HCT116 (cell line): ENCODE measurements around the gene TEAD2. TPM values are rescaled to one million over a fixed set of nuclear protein-coding genes. Genes with fewer than 3 reads are reported as not detected.

Source experiments
- ATAC-seq: fragments of 200-7000 bp; cut with Tn5 transposase; 2 replicates; pipeline ENCODE4 v1.9.1; 2020; ENCODE audit warnings: mild to moderate bottlenecking, moderate library complexity
- BruUV-seq: library from RNA; stranded (reverse); fragments of 400-500 nt; replicated peaks from 2 replicates; lab custom pipeline; 2021; lab: Mats Ljungman, UMichigan
- CTCF ChIA-PET: fragments of 300-600 bp; sonication (Branson Sonifier 250); formaldehyde crosslinking; loops from one replicate; lab custom pipeline; 2021; ENCODE audit warnings: antibody characterized with exemption; lab: Charles Lee
- POLR2A ChIA-PET: fragments of 300-600, 350-600 bp; sonication (Branson Sonifier 250); formaldehyde crosslinking; loops from one replicate; lab custom pipeline; 2021; ENCODE audit warnings: antibody characterized with exemption; lab: Charles Lee
- RAD21 ChIA-PET, 2 experiments: fragments of 300-600 bp; sonication (Branson Sonifier 250); formaldehyde crosslinking; loops; one replicate each; lab custom pipeline; 2023; ENCODE audit warnings: low total read pairs in 2 of 2; ENCODE audit not compliant: uncharacterized antibody in 2 of 2, unreplicated experiment in 2 of 2, low non-redundant PET in 1 of 2; lab: Charles Lee
- DNase-seq: peaks from one replicate; pipeline ENCODE4 v3.0.0-alpha.2; 2010; ENCODE audit warnings: low read depth, low spot score
- H2AFZ ChIP-seq: fragments of 200-600 bp; shearing (Covaris generic), sonication (generic); 2 replicates; pipeline ENCODE4 v1.6.1; 2017; ENCODE audit warnings: low read depth, mixed run types, mixed read lengths, antibody characterized with exemption, low read length; ENCODE audit not compliant: poor library complexity, severe bottlenecking
- H3K27ac ChIP-seq: 2 replicates; pipeline ENCODE4 v1.5.1; 2012; ENCODE audit warnings: low read depth, low read length
- H3K27me3 ChIP-seq: fragments of 200-600 bp; sonication (generic); 2 replicates; pipeline ENCODE4 v1.6.1; 2016; ENCODE audit warnings: mixed run types, low read length, mixed read lengths; ENCODE audit not compliant: insufficient read depth
- H3K36me3 ChIP-seq, 2 experiments: fragments of 200-500 bp in 1 of 2; fragments of 200-600 bp in 1 of 2; sonication (Bioruptor generic) in 1 of 2; sonication (generic) in 1 of 2; 2 replicates each; pipeline versions ENCODE4 v1.5.1 to v1.6.1; 2014 to 2016; ENCODE audit warnings: low read length in 2 of 2, inconsistent platforms in 1 of 2, mixed read lengths in 1 of 2, mixed run types in 1 of 2; ENCODE audit not compliant: insufficient read depth in 2 of 2, control insufficient read depth in 1 of 2
- H3K4me1 ChIP-seq, 2 experiments: fragments of 200-600 bp in 1 of 2; sonication (generic) in 1 of 2; 2 replicates each; pipeline versions ENCODE4 v1.5.1 to v1.6.1; 2012 to 2017; ENCODE audit warnings: low read length in 2 of 2, inconsistent platforms in 1 of 2, mild to moderate bottlenecking in 1 of 2, mixed read lengths in 1 of 2, mixed run types in 1 of 2, moderate library complexity in 1 of 2; ENCODE audit not compliant: insufficient read depth in 2 of 2, control insufficient read depth in 1 of 2
- H3K4me2 ChIP-seq: fragments of 200-600 bp; sonication (generic); 2 replicates; pipeline ENCODE4 v1.6.1; 2017; ENCODE audit warnings: mixed run types, low read length, mixed read lengths
- H3K4me3 ChIP-seq, 2 experiments: fragments of 200-600 bp in 1 of 2; sonication (generic) in 1 of 2; replicated peaks in 1 of 2; 2 replicates each; pipeline ENCODE4 v1.5.1; 2011 to 2016; ENCODE audit warnings: low read length in 2 of 2, control low read depth in 1 of 2, low read depth in 1 of 2, mild to moderate bottlenecking in 1 of 2, mixed read lengths in 1 of 2, mixed run types in 1 of 2
- H3K79me2 ChIP-seq: fragments of 200-600 bp; sonication (generic); 2 replicates; pipeline ENCODE4 v1.6.1; 2017; ENCODE audit warnings: mild to moderate bottlenecking, mixed run types, low read length, moderate library complexity, mixed read lengths; ENCODE audit not compliant: insufficient read depth
- H3K9ac ChIP-seq: fragments of 200-600 bp; sonication (generic); 2 replicates; pipeline ENCODE4 v1.6.1; 2016; ENCODE audit warnings: low read length, mixed read lengths
- H3K9me2 ChIP-seq: fragments of 200-600 bp; sonication (generic), shearing (Covaris generic); 2 replicates; pipeline ENCODE4 v1.6.1; 2017; ENCODE audit warnings: mixed run types, mild to moderate bottlenecking, moderate library complexity; ENCODE audit not compliant: insufficient read depth
- H3K9me3 ChIP-seq, 2 experiments: fragments of 200-500 bp in 1 of 2; fragments of 200-600 bp in 1 of 2; sonication (Bioruptor generic) in 1 of 2; sonication (generic) in 1 of 2; 2 replicates each; pipeline ENCODE4 v1.6.1; 2014 to 2017; ENCODE audit warnings: low read length in 2 of 2, mixed read lengths in 2 of 2, inconsistent platforms in 1 of 2, low read depth in 1 of 2, mild to moderate bottlenecking in 1 of 2, mixed run types in 1 of 2, moderate library complexity in 1 of 2; ENCODE audit not compliant: control insufficient read depth in 1 of 2, insufficient read depth in 1 of 2
- H4K20me1 ChIP-seq: fragments of 200-600 bp; sonication (generic), shearing (Covaris generic); 2 replicates; pipeline ENCODE4 v1.6.1; 2017; ENCODE audit warnings: mixed run types, mild to moderate bottlenecking, moderate library complexity; ENCODE audit not compliant: insufficient read depth
- CBX3 ChIP-seq: IDR thresholded peaks from 2 replicates; pipeline ENCODE4 v1.6.1; 2012; ENCODE audit warnings: low read depth
- EGR1 ChIP-seq: IDR thresholded peaks from 2 replicates; pipeline ENCODE4 v1.6.1; 2012; ENCODE audit warnings: low read depth
- EZH2phosphoT487 ChIP-seq: fragments of 200-600 bp; IDR thresholded peaks from 2 replicates; pipeline ENCODE4 v1.6.1; 2018; ENCODE audit warnings: antibody characterized with exemption, borderline replicate concordance
- FOSL1 ChIP-seq: IDR thresholded peaks from 2 replicates; pipeline ENCODE4 v1.6.1; 2012; ENCODE audit warnings: low read depth
- POLR2A ChIP-seq: IDR thresholded peaks from 2 replicates; pipeline ENCODE4 v1.7.0; 2011; ENCODE audit warnings: borderline replicate concordance; ENCODE audit not compliant: insufficient read depth, insufficient read length; ENCODE audit errors: extremely low read depth
- POLR2AphosphoS5 ChIP-seq: IDR thresholded peaks from 2 replicates; pipeline ENCODE4 v1.6.1; 2011; ENCODE audit warnings: mild to moderate bottlenecking, low read depth, low read length, moderate library complexity
- RAD21 ChIP-seq: IDR thresholded peaks from 2 replicates; pipeline ENCODE4 v1.6.1; 2012; ENCODE audit warnings: low read depth, mild to moderate bottlenecking
- SIN3A ChIP-seq: IDR thresholded peaks from 2 replicates; pipeline ENCODE4 v1.6.1; 2012; ENCODE audit warnings: low read depth
- SRF ChIP-seq: IDR thresholded peaks from 2 replicates; pipeline ENCODE4 v1.6.1; 2012; ENCODE audit warnings: low read depth
- TCF7L2 ChIP-seq: IDR thresholded peaks from 2 replicates; pipeline ENCODE4 v1.7.0; 2011; ENCODE audit warnings: borderline replicate concordance, inconsistent platforms; ENCODE audit not compliant: insufficient read depth, insufficient read length; ENCODE audit errors: extremely low read depth
- ZNF274 ChIP-seq: fragments of 200-500 bp; sonication (Bioruptor generic); IDR thresholded peaks from 2 replicates; pipeline ENCODE4 v1.6.1; 2014; ENCODE audit warnings: mild to moderate bottlenecking, low read depth, low read length, inconsistent platforms
- intact Hi-C: fragments of 100-400 bp; cut with micrococcal nuclease; formaldehyde crosslinking; loops from 2 replicates; pipeline ENCODE4 v1.10.0; 2022
- total RNA-seq: library from RNA; stranded (reverse); gene quantifications from one replicate; pipeline ENCODE4 v1.2.1, GENCODE V29; 2021; ENCODE audit not compliant: unreplicated experiment
- TF ChIP-seq, protein P1 (sequence below), 3 experiments: fragments of 200-600 bp in 1 of 3; sonication (generic) in 1 of 3; IDR thresholded peaks in 2 of 3; conservative IDR thresholded peaks in 1 of 3; 2 replicates each; pipeline ENCODE4 v1.5.1; 2012 to 2017; ENCODE audit warnings: low read depth in 2 of 3, low read length in 2 of 3, antibody characterized with exemption in 1 of 3, borderline replicate concordance in 1 of 3, control low read depth in 1 of 3, mild to moderate bottlenecking in 1 of 3, mixed read lengths in 1 of 3, mixed run types in 1 of 3, moderate library complexity in 1 of 3; ENCODE audit not compliant: insufficient read depth in 1 of 3
- TF ChIP-seq, protein P2 (sequence below): IDR thresholded peaks from 2 replicates; pipeline ENCODE4 v1.6.1; 2012; ENCODE audit warnings: low read depth
- TF ChIP-seq, protein P3 (sequence below): IDR thresholded peaks from 2 replicates; pipeline ENCODE4 v1.6.1; 2012

Gene TEAD2
- total RNA-seq, 1 experiment from 2014 or later = 31.9 TPM

DNA sequence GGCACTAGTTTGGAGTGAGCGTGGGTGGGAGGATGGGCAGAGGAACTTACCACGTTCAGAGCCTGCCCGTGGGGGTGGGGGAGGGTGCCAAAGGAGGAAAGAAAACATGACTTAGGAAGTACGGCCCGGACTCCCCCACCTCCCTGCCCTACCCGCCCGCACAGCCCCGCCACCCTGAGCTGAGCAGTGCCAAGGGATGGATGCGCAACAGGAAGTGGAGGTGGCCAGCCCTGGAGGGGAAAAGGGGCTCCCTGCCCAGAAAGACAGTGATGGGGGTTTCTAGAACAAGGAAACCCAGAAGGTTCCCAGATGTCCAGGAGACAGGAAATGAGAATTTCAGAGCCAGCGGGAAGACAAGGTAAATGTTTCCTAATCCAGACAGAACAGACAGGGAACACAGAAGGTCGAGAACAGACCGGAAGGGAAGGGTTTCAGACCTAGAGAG lies 6.3 kb downstream of the TEAD2 start:
- no peak overlapping the region for H3K9ac ChIP-seq

More for the DNA sequence above, 6.3 kb downstream of the TEAD2 start:
- DNase-seq (no peak), ATAC-seq (no peak)
- intact Hi-C loops = no loop called here
- Histone ChIP-seq H3K4me2 (no peak overlapping the region), H3K9me2 (no peaks in the 10 kb centered on the region), H4K20me1 (no peaks in the 10 kb centered on the region), H2AFZ (no peak overlapping the region), H3K4me1 (peaks cover 0 to 9% of the 10 kb centered on the region in 2 experiments; a peak in 2 of 4 replicates), H3K36me3 (peaks cover 9 to 29% of the 10 kb centered on the region in 2 experiments)
- TF ChIP-seq, protein P1, sequence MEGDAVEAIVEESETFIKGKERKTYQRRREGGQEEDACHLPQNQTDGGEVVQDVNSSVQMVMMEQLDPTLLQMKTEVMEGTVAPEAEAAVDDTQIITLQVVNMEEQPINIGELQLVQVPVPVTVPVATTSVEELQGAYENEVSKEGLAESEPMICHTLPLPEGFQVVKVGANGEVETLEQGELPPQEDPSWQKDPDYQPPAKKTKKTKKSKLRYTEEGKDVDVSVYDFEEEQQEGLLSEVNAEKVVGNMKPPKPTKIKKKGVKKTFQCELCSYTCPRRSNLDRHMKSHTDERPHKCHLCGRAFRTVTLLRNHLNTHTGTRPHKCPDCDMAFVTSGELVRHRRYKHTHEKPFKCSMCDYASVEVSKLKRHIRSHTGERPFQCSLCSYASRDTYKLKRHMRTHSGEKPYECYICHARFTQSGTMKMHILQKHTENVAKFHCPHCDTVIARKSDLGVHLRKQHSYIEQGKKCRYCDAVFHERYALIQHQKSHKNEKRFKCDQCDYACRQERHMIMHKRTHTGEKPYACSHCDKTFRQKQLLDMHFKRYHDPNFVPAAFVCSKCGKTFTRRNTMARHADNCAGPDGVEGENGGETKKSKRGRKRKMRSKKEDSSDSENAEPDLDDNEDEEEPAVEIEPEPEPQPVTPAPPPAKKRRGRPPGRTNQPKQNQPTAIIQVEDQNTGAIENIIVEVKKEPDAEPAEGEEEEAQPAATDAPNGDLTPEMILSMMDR (IDR thresholded peaks at IDR 0.05 in 2 of 3, conservative IDR thresholded peaks at IDR 0.05 in 1 of 3; ENCODE audit: borderline replicate concordance in 1 of 3, insufficient read depth in 1 of 3, low read depth in 2 of 3, low read length in 2 of 3) = no peak
- TF ChIP-seq POLR2A = no peak
- TF ChIP-seq CBX3 = no peak
- TF ChIP-seq, protein P2, sequence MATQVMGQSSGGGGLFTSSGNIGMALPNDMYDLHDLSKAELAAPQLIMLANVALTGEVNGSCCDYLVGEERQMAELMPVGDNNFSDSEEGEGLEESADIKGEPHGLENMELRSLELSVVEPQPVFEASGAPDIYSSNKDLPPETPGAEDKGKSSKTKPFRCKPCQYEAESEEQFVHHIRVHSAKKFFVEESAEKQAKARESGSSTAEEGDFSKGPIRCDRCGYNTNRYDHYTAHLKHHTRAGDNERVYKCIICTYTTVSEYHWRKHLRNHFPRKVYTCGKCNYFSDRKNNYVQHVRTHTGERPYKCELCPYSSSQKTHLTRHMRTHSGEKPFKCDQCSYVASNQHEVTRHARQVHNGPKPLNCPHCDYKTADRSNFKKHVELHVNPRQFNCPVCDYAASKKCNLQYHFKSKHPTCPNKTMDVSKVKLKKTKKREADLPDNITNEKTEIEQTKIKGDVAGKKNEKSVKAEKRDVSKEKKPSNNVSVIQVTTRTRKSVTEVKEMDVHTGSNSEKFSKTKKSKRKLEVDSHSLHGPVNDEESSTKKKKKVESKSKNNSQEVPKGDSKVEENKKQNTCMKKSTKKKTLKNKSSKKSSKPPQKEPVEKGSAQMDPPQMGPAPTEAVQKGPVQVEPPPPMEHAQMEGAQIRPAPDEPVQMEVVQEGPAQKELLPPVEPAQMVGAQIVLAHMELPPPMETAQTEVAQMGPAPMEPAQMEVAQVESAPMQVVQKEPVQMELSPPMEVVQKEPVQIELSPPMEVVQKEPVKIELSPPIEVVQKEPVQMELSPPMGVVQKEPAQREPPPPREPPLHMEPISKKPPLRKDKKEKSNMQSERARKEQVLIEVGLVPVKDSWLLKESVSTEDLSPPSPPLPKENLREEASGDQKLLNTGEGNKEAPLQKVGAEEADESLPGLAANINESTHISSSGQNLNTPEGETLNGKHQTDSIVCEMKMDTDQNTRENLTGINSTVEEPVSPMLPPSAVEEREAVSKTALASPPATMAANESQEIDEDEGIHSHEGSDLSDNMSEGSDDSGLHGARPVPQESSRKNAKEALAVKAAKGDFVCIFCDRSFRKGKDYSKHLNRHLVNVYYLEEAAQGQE = no peak
- no peak for TF ChIP-seq SIN3A
- TF ChIP-seq FOSL1 = no peak
- TF ChIP-seq SRF = no peak
- no peak for TF ChIP-seq RAD21
- TF ChIP-seq ZNF274 = no peak
- TF ChIP-seq POLR2AphosphoS5 = no peak
- TF ChIP-seq EZH2phosphoT487 = no peak
- TF ChIP-seq, protein P3, sequence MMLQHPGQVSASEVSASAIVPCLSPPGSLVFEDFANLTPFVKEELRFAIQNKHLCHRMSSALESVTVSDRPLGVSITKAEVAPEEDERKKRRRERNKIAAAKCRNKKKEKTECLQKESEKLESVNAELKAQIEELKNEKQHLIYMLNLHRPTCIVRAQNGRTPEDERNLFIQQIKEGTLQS = no peak
- no peak for TF ChIP-seq TCF7L2
- TF ChIP-seq EGR1 = no peak
- TF ChIP-seq, all 23 proteins: peak for 0
- ChIA-PET POLR2A (no interaction called here), CTCF (no interaction called here), RAD21 (no interaction called here)
- no peaks in the 10 kb centered on the region for H3K79me2 ChIP-seq
- no peaks in the 10 kb centered on the region for H3K27me3 ChIP-seq
- H3K9me3 ChIP-seq = no peaks in the 10 kb centered on the region
- no peak overlapping the region for H3K27ac ChIP-seq
- no TSS peak for BruUV-seq
- H3K4me3 ChIP-seq = no peak overlapping the region
